Fibroblast of lung (primary cell): ENCODE data around the gene MUC21. TPM values are rescaled to one million over a fixed set of nuclear protein-coding genes. Genes with fewer than 3 reads are reported as not detected.
A peak's percentile ranks its signal among the peaks of the same experiment; 100 is the strongest.
"Not testable (repeated sequence)": the region's sequence is repeated elsewhere in the genome, so short reads cannot be mapped to it uniquely, and the experiment has no call there.

Source experiments
- DNase-seq, 2 donors: peaks; one replicate each; pipeline versions ENCODE4 v3.0.0 to v3.0.0-alpha.2; 2010; ENCODE audit warnings: low read depth in 2 of 2
- H2AFZ ChIP-seq: 2 replicates; pipeline ENCODE4 v1.5.1; 2012; ENCODE audit warnings: low read length, control low read depth, inconsistent platforms
- H3K27ac ChIP-seq: 2 replicates; pipeline ENCODE4 v1.5.1; 2011; ENCODE audit warnings: low read length, control low read depth; ENCODE audit not compliant: insufficient read depth
- H3K27me3 ChIP-seq: 2 replicates; pipeline ENCODE4 v1.5.1; 2011; ENCODE audit warnings: mild to moderate bottlenecking, low read length; ENCODE audit not compliant: control insufficient read depth, insufficient read depth
- H3K36me3 ChIP-seq: 2 replicates; pipeline ENCODE4 v1.5.1; 2011; ENCODE audit warnings: low read length; ENCODE audit not compliant: control insufficient read depth, insufficient read depth
- H3K4me1 ChIP-seq: 2 replicates; pipeline ENCODE4 v1.5.1; 2011; ENCODE audit warnings: low read length; ENCODE audit not compliant: control insufficient read depth, insufficient read depth; ENCODE audit errors: extremely low read depth
- H3K4me2 ChIP-seq: 2 replicates; pipeline ENCODE4 v1.5.1; 2011; ENCODE audit warnings: low read length, control low read depth; ENCODE audit not compliant: insufficient read depth; ENCODE audit errors: extremely low read depth
- H3K4me3 ChIP-seq, 4 experiments: fragments of 200-600 bp in 1 of 4; sonication (generic) in 1 of 4; replicated peaks in 1 of 4; 2 replicates each; pipeline ENCODE4 v1.5.1; 2011 to 2016; ENCODE audit warnings: low read length in 4 of 4, low read depth in 3 of 4, mild to moderate bottlenecking in 3 of 4, control low read depth in 2 of 4, inconsistent platforms in 1 of 4, mixed read lengths in 1 of 4; ENCODE audit not compliant: insufficient read depth in 1 of 4; ENCODE audit errors: control extremely low read depth in 1 of 4
- H3K79me2 ChIP-seq: 2 replicates; pipeline ENCODE4 v1.5.1; 2012; ENCODE audit warnings: mild to moderate bottlenecking, low read length, inconsistent platforms; ENCODE audit not compliant: control insufficient read depth, insufficient read depth
- H3K9ac ChIP-seq: 2 replicates; pipeline ENCODE4 v1.5.1; 2011; ENCODE audit warnings: mild to moderate bottlenecking, low read length, control low read depth; ENCODE audit not compliant: insufficient read depth
- H3K9me3 ChIP-seq: 2 replicates; pipeline ENCODE4 v1.5.1; 2012; ENCODE audit warnings: low read depth, low read length; ENCODE audit not compliant: control insufficient read depth, insufficient read depth
- H4K20me1 ChIP-seq: 2 replicates; pipeline ENCODE4 v1.5.1; 2011; ENCODE audit warnings: low read length; ENCODE audit not compliant: control insufficient read depth, insufficient read depth; ENCODE audit errors: extremely low read depth
- CTCF ChIP-seq, 2 donors: IDR thresholded peaks in 1 of 2; conservative IDR thresholded peaks in 1 of 2; 1 replicate in 1 of 2; 2 replicates in 1 of 2; pipeline ENCODE4 v1.5.1; 2011 to 2012; ENCODE audit warnings: low read length in 2 of 2, control low read depth in 1 of 2, inconsistent platforms in 1 of 2, low read depth in 1 of 2, mild to moderate bottlenecking in 1 of 2
- EZH2 ChIP-seq: IDR thresholded peaks from 2 replicates; pipeline ENCODE4 v1.5.1; 2012; ENCODE audit warnings: low read length, control low read depth, mild to moderate bottlenecking; ENCODE audit errors: missing control alignments
- polyA plus RNA-seq, 2 donors: library from polyadenylated mRNA; depleted of rRNA in 1 of 2; stranded (reverse) in 1 of 2; unstranded in 1 of 2; fragments of >200 nt; gene quantifications; 2 replicates each; pipeline ENCODE4 v1.2.1, GENCODE V29; 2011 to 2012; ENCODE audit warnings: missing spikeins in 1 of 2
- total RNA-seq: library from RNA; depleted of rRNA; stranded (reverse); fragments of >200 nt; gene quantifications from 2 replicates; pipeline ENCODE4 v1.2.1, GENCODE V29; 2014

Gene MUC21
- total and polyA plus RNA-seq, 2 donors (not counting 1 experiment from before 2014, with no cell fraction given) = not detected

- Histone ChIP-seq H3K9me3 (no peaks in the 10 kb centered on the region), H3K79me2 (no peaks in the 10 kb centered on the region), H3K4me1 (no peaks in the 10 kb centered on the region), H3K27me3 (peaks cover 4% of the 10 kb centered on the region), H3K9ac (no peak overlapping the region), H3K27ac (no peak overlapping the region), H3K4me3 (no peak overlapping the region), H4K20me1 (no peaks in the 10 kb centered on the region), H3K4me2 (no peak overlapping the region), H3K36me3 (no peaks in the 10 kb centered on the region), H2AFZ (no peak overlapping the region)
- no peak for TF ChIP-seq CTCF (conservative IDR thresholded peaks at IDR 0.05 in 1 of 2, IDR thresholded peaks at IDR 0.05 in 1 of 2; ENCODE audit: low read depth in 1 of 2, low read length in 2 of 2)
- DNase-seq = peak in 1 of 2 donors; percentile 65
These were observed 19.4 kb upstream of the MUC21 start for GRCh38 chr6:30964075-30964474.

- Histone ChIP-seq H3K79me2 (no peaks in the 10 kb centered on the region), H3K4me2 (no peak overlapping the region), H3K9me3 (no peaks in the 10 kb centered on the region), H3K9ac (no peak overlapping the region), H3K36me3 (no peaks in the 10 kb centered on the region), H3K4me1 (no peaks in the 10 kb centered on the region), H4K20me1 (no peaks in the 10 kb centered on the region), H3K27me3 (no peaks in the 10 kb centered on the region), H3K4me3 (no peak overlapping the region), H2AFZ (no peak overlapping the region), H3K27ac (no peak overlapping the region)
- no peak for TF ChIP-seq CTCF (conservative IDR thresholded peaks at IDR 0.05 in 1 of 2, IDR thresholded peaks at IDR 0.05 in 1 of 2; ENCODE audit: low read depth in 1 of 2, low read length in 2 of 2)
- no peak for TF ChIP-seq EZH2
- no peak for DNase-seq
These were observed 18.3 kb upstream of the MUC21 start for GRCh38 chr6:30965140-30965601.

GRCh38 chr6:30966154-30966553, 17.4 kb upstream of the MUC21 start:
- Histone ChIP-seq H3K4me2 (no peak overlapping the region), H3K27ac (no peak overlapping the region), H3K9ac (no peak overlapping the region), H4K20me1 (no peaks in the 10 kb centered on the region), H3K27me3 (no peaks in the 10 kb centered on the region), H3K9me3 (no peaks in the 10 kb centered on the region), H3K4me3 (no peak overlapping the region), H3K4me1 (no peaks in the 10 kb centered on the region), H3K79me2 (no peaks in the 10 kb centered on the region), H3K36me3 (no peaks in the 10 kb centered on the region), H2AFZ (no peak overlapping the region)
- TF ChIP-seq CTCF (conservative IDR thresholded peaks at IDR 0.05 in 1 of 2, IDR thresholded peaks at IDR 0.05 in 1 of 2; ENCODE audit: low read depth in 1 of 2, low read length in 2 of 2) (no peak), EZH2 (no peak)
- no peak for DNase-seq

GRCh38 chr6:30969171-30969570, 14.3 kb upstream of the MUC21 start:
- H2AFZ ChIP-seq, H3K9me3 ChIP-seq, H3K4me3 ChIP-seq, H4K20me1 ChIP-seq, H3K36me3 ChIP-seq, H3K4me2 ChIP-seq, H3K4me1 ChIP-seq, H3K9ac ChIP-seq, DNase-seq, H3K79me2 ChIP-seq, H3K27ac ChIP-seq: not testable (repeated sequence)
- peaks cover 14% of the 10 kb centered on the region for H3K27me3 ChIP-seq
